Progenitor cell of endocrine pancreas (in vitro differentiated cells): Measurements from ENCODE around the gene NRIP3. TPM values are rescaled to one million over a fixed set of nuclear protein-coding genes. Genes with fewer than 3 reads are reported as not detected.

Experiments
- DNase-seq: peaks from one replicate; pipeline ENCODE4 v3.0.0; 2021; ENCODE audit warnings: low spot score; ENCODE audit not compliant: unreplicated experiment
- H3K27ac Mint-ChIP-seq: 2 replicates; pipeline ENCODE4 v1.8.0; 2021; ENCODE audit warnings: mild to moderate bottlenecking, moderate library complexity, mixed read lengths
- H3K27me3 Mint-ChIP-seq: 2 replicates; pipeline ENCODE4 v1.8.0; 2021; ENCODE audit warnings: mixed read lengths
- H3K36me3 Mint-ChIP-seq: 2 replicates; pipeline ENCODE4 v1.8.0; 2022; ENCODE audit warnings: mixed read lengths; ENCODE audit not compliant: insufficient read depth
- H3K4me1 Mint-ChIP-seq: 2 replicates; pipeline ENCODE4 v1.8.0; 2021; ENCODE audit warnings: low read depth, mixed read lengths
- H3K4me3 Mint-ChIP-seq: 2 replicates; pipeline ENCODE4 v1.8.0; 2021; ENCODE audit warnings: low read depth, mild to moderate bottlenecking, moderate library complexity, mixed read lengths
- H3K9me3 Mint-ChIP-seq: 2 replicates; pipeline ENCODE4 v1.8.0; 2021; ENCODE audit warnings: low read depth, mixed read lengths
- total RNA-seq: library from RNA; stranded (reverse); gene quantifications from 2 replicates; pipeline ENCODE4 v1.2.1, GENCODE V29; 2021
- TF ChIP-seq, protein P1 (sequence below): fragments of 200-600 bp; sonication (generic); IDR thresholded peaks from one replicate; pipeline ENCODE4 v1.5.0; 2021; ENCODE audit warnings: antibody characterized with exemption, mild to moderate bottlenecking; ENCODE audit not compliant: unreplicated experiment

NRIP3 gene
- total RNA-seq, 1 donor from 2014 or later = 0.65 TPM

DNA sequence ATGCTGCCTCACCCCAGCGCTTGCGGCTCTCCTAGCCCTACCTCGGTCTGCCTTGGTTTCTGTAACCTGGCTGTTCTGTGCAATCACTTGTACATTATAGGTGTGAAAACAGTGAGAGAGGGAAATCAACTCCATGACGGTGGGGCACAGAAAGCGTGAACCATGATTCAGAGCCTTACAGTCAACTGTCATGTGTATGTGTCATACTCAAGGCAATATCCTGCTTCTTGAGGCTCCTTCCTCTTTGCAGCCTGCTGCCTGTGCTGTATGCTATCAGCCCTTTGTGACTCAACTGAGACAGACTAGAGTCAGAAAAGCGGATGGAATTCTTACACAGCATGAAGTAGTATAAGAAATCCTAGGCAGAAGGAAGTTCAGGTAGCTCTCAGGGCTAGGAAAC, 2.1 kb downstream of the NRIP3 start:
- no peaks in the 10 kb centered on the region for H3K9me3 Mint-ChIP-seq
- DNase-seq = no peak
- no peak overlapping the region for H3K4me3 Mint-ChIP-seq
- TF ChIP-seq, protein P1, sequence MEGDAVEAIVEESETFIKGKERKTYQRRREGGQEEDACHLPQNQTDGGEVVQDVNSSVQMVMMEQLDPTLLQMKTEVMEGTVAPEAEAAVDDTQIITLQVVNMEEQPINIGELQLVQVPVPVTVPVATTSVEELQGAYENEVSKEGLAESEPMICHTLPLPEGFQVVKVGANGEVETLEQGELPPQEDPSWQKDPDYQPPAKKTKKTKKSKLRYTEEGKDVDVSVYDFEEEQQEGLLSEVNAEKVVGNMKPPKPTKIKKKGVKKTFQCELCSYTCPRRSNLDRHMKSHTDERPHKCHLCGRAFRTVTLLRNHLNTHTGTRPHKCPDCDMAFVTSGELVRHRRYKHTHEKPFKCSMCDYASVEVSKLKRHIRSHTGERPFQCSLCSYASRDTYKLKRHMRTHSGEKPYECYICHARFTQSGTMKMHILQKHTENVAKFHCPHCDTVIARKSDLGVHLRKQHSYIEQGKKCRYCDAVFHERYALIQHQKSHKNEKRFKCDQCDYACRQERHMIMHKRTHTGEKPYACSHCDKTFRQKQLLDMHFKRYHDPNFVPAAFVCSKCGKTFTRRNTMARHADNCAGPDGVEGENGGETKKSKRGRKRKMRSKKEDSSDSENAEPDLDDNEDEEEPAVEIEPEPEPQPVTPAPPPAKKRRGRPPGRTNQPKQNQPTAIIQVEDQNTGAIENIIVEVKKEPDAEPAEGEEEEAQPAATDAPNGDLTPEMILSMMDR = no peak
- peaks cover 62% of the 10 kb centered on the region for H3K27me3 Mint-ChIP-seq
- H3K4me1 Mint-ChIP-seq = no peaks in the 10 kb centered on the region
- no peak overlapping the region for H3K27ac Mint-ChIP-seq
- H3K36me3 Mint-ChIP-seq = no peaks in the 10 kb centered on the region

DNA sequence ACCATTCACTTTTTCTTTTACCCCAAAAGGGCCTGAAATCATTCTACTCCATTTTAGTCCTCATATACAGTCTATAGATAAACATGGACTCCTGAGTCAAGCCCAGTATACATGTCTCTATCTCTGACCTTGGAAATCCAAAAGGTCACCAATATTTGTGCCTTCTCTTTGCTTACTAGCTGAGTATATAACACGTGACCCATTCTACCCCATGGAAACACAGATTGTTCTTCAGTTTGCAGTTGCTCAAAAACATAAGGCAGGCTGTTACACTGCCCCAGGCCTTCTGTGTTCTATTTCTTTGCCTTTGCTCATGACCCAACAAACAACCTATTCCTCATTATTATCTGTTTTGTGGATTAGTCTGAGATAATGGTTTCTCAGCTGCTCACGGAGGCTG, 5.8 kb downstream of the NRIP3 start:
- H3K4me3 Mint-ChIP-seq = no peak overlapping the region
- no peaks in the 10 kb centered on the region for H3K36me3 Mint-ChIP-seq
- H3K9me3 Mint-ChIP-seq = no peaks in the 10 kb centered on the region
- no peak overlapping the region for H3K27ac Mint-ChIP-seq
- TF ChIP-seq, protein P1 = no peak
- DNase-seq = no peak
- H3K27me3 Mint-ChIP-seq = peaks cover 36% of the 10 kb centered on the region
- no peaks in the 10 kb centered on the region for H3K4me1 Mint-ChIP-seq

DNA sequence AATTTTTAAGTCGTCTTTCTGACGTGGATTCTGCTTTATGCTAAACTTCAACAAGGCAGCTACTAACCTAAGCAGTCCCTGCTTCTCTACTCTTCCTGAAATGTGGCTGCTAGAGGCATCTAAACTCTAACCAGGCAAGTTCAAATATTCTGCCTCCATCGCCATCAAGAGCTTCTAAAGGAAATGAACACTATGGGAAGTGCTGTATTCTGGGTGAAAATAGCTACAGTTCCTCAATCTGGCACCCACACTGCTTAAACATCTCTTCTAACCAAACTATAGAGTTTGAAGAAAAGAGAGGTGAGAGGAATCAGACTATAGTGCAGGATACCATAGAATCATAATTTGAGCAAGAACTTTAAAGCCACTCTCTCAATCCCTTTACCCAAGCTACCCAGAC, 6.3 kb downstream of the NRIP3 start:
- Mint-ChIP-seq H3K4me1 (no peaks in the 10 kb centered on the region), H3K4me3 (no peak overlapping the region)
- TF ChIP-seq, protein P1 = no peak

DNA sequence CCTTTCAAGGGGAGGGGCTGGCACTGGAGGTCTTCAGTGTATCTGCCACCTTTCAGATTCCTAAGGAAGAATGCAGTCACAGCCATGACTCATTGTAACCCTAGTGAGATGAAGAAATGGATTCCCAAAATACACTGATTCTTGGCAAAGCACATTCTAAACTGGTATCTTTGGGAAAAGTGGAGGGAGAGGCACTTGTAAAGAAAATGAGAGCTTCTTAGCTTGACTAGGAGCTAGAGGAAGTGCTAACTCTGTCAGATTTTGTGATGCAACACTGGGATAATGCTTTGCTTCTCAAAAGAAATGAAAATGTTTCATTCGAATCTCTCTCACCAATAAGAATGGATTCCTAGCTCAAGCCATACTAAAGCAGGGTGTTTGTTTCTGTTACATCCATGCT, 14.3 kb downstream of the NRIP3 start:
- Mint-ChIP-seq H3K9me3 (no peaks in the 10 kb centered on the region), H3K27me3 (peaks cover 12% of the 10 kb centered on the region), H3K36me3 (no peaks in the 10 kb centered on the region), H3K27ac (no peak overlapping the region), H3K4me3 (no peak overlapping the region), H3K4me1 (peaks cover 3% of the 10 kb centered on the region)
- DNase-seq = no peak
- TF ChIP-seq, protein P1 = no peak

More for the DNA sequence above, 6.3 kb downstream of the NRIP3 start:
- Mint-ChIP-seq H3K27me3 (peaks cover 32% of the 10 kb centered on the region), H3K27ac (no peak overlapping the region), H3K36me3 (no peaks in the 10 kb centered on the region), H3K9me3 (no peaks in the 10 kb centered on the region)
- no peak for DNase-seq

DNA sequence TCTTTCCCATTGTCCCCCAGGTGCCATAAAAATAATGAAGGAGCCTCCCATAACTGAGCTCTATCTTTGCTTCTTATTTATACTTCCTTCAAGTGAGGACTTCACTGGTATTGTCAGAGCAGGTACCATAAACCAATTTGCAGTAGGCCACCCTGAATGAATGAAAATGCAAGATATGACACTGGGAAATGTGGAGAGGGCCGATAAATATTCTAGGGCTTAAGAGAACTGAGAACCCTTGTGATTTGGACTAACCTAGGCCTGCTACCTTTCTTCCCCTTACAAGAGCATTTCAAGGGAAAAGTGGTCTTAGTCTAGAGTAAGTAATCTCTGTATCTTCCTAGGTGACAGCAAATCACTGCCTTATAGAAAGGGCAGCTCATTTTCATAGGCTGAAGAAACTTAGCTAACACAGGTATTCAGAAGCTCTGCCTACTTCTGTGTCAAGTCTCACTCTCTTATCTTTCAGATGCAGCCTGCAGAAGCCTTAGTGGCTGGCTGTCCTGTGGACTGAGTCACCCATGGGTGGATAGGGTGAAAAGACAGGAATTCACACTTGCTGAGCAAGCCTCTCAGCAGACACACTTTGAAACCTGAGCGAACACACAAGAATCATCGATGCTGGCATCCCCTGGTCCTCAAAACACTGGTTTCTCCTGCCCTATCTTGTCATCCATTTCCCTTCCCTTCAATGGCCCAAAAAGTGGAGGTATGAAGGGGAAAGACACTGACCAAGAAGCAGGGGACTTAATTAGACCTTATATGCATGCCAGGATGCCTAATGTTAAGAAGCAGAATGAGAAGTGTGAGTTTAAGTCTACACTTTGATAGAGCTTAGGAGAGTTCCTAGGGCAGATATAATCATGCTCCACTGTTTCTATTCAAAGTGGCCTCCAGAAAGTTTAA, 15.2 kb downstream of the NRIP3 start:
- Mint-ChIP-seq H3K36me3 (no peaks in the 10 kb centered on the region), H3K27me3 (peaks cover 12% of the 10 kb centered on the region), H3K27ac (no peak overlapping the region), H3K9me3 (no peaks in the 10 kb centered on the region), H3K4me3 (no peak overlapping the region), H3K4me1 (peaks cover 3% of the 10 kb centered on the region)
- TF ChIP-seq, protein P1 = no peak
- no peak for DNase-seq
